ENCODE measurements around the gene MYLK. TPM values are rescaled to one million over a fixed set of nuclear protein-coding genes. Genes with fewer than 3 reads are reported as not detected.

Gene MYLK
- polyA plus RNA-seq, 1 donor (not counting 4 experiments of a cell fraction or from before 2014, with no cell fraction given): 7.8 TPM

DNA sequence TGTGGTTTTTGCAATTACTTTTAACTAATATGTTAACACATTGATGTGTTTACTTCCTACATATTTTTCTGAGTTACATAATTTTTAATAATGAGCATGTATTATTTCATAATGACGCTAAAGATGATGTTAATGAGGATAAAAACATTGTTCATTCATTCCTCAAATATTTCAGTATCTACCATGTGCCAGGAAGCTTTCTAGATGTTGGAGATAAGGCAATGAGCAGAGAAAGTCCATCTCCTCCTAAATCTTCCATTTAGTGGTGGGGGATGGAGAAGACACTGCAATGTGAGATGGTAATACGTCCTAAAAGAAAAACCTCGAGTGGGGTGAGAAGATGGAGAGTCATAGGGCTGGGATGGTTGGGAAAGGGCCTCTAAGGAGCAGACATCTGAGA, 132.7 kb downstream of the MYLK start:
- DNase-seq (ENCODE audit: low read depth, low spot score) (no peak), FAIRE-seq (no peak)
- no peaks in the 10 kb centered on the region for H3K9me3 ChIP-seq (ENCODE audit: control insufficient read depth, low read depth, low read length)
- no peak overlapping the region for H2AFZ ChIP-seq (ENCODE audit: control insufficient read depth, low read length)
- no peaks in the 10 kb centered on the region for H4K20me1 ChIP-seq (ENCODE audit: control insufficient read depth, extremely low read depth, insufficient read depth, low read length)
- H3K9ac ChIP-seq (ENCODE audit: control insufficient read depth, extremely low read depth, insufficient read depth, low read length): no peak overlapping the region
- H3K4me2 ChIP-seq (ENCODE audit: control insufficient read depth, extremely low read depth, insufficient read depth, low read depth, low read length): no peak overlapping the region
- H3K9me1 ChIP-seq (ENCODE audit: control insufficient read depth, extremely low read depth, insufficient read depth, low read length): no peaks in the 10 kb centered on the region
- dilution Hi-C loops (cut with MboI; ENCODE audit: extremely low pct_ligation_motif_present, low sequenced_read_pairs): no loop called here
- H3K27ac ChIP-seq (ENCODE audit: control insufficient read depth, insufficient read depth, low read length): no peak overlapping the region
- H3K27me3 ChIP-seq (ENCODE audit: control insufficient read depth, extremely low read depth, insufficient read depth, low read length): no peaks in the 10 kb centered on the region
- no peaks in the 10 kb centered on the region for H3K36me3 ChIP-seq (ENCODE audit: control insufficient read depth in 2 of 2, extremely low read depth in 1 of 2, insufficient read depth in 2 of 2, low read length in 2 of 2)
- no peaks in the 10 kb centered on the region for H3K79me2 ChIP-seq (ENCODE audit: control insufficient read depth, insufficient read depth, low read length)
- no peak for TF ChIP-seq EZH2 (IDR thresholded peaks at IDR 0.05; ENCODE audit: low read length)
- TF ChIP-seq, protein P1, sequence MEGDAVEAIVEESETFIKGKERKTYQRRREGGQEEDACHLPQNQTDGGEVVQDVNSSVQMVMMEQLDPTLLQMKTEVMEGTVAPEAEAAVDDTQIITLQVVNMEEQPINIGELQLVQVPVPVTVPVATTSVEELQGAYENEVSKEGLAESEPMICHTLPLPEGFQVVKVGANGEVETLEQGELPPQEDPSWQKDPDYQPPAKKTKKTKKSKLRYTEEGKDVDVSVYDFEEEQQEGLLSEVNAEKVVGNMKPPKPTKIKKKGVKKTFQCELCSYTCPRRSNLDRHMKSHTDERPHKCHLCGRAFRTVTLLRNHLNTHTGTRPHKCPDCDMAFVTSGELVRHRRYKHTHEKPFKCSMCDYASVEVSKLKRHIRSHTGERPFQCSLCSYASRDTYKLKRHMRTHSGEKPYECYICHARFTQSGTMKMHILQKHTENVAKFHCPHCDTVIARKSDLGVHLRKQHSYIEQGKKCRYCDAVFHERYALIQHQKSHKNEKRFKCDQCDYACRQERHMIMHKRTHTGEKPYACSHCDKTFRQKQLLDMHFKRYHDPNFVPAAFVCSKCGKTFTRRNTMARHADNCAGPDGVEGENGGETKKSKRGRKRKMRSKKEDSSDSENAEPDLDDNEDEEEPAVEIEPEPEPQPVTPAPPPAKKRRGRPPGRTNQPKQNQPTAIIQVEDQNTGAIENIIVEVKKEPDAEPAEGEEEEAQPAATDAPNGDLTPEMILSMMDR (optimal IDR thresholded peaks at IDR 0.05 in 1 of 3, IDR thresholded peaks at IDR 0.05 in 1 of 3, conservative IDR thresholded peaks at IDR 0.05 in 1 of 3; ENCODE audit: extremely low read depth in 1 of 3, insufficient read depth in 2 of 3, low read length in 3 of 3): no peak
- H3K4me3 ChIP-seq (ENCODE audit: control insufficient read depth in 2 of 3, extremely low read depth in 1 of 3, insufficient read depth in 2 of 3, low read depth in 1 of 3, low read length in 3 of 3): no peak overlapping the region
- peaks cover 7% of the 10 kb centered on the region for H3K4me1 ChIP-seq (ENCODE audit: control insufficient read depth, extremely low read depth, insufficient read depth, low read length)

DNA sequence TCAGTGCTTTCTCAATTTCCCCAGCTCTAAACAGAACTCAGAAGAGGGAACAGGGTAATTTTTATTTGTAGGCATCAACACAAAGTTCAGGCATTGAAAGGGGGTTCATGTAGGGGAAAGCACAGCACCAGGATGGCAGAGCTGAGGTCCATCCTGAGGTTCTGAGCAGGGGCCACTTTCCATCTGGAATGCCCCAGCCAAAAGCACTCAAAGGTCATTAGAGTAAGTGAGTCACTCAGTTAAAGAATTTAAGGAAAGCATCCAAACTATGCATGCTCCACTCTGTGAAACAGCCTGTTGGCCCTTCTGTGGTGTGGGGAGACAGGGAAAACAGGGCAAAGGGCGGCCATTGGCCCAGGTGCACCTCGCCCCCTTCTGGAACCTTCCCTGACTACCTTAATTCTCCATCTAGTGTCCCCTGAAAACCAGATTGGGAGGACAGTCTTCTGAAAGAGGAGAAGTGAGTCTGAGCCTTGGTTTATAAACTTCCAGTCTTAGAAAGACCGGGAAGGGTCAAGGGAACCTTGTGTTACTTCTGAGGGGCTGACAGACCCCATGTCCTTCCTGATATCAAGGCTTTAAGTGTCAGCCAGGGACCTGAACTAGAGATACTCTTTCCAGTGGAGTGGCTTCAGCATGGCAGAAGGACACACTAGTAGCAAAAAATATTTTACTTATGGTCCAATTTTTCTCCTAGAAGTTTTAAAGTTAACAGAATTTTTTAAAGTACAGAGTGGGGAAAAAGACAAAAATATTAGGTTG, 133.3 kb downstream of the MYLK start:
- Histone ChIP-seq H3K27me3 (ENCODE audit: control insufficient read depth, extremely low read depth, insufficient read depth, low read length) (no peaks in the 10 kb centered on the region), H3K4me3 (ENCODE audit: control insufficient read depth in 2 of 3, extremely low read depth in 1 of 3, insufficient read depth in 2 of 3, low read depth in 1 of 3, low read length in 3 of 3) (no peak overlapping the region), H3K27ac (ENCODE audit: control insufficient read depth, insufficient read depth, low read length) (no peak overlapping the region), H3K4me2 (ENCODE audit: control insufficient read depth, extremely low read depth, insufficient read depth, low read depth, low read length) (no peak overlapping the region), H3K79me2 (ENCODE audit: control insufficient read depth, insufficient read depth, low read length) (no peaks in the 10 kb centered on the region), H3K9me1 (ENCODE audit: control insufficient read depth, extremely low read depth, insufficient read depth, low read length) (no peaks in the 10 kb centered on the region), H3K36me3 (ENCODE audit: control insufficient read depth in 2 of 2, extremely low read depth in 1 of 2, insufficient read depth in 2 of 2, low read length in 2 of 2) (no peaks in the 10 kb centered on the region), H2AFZ (ENCODE audit: control insufficient read depth, low read length) (no peak overlapping the region), H3K4me1 (ENCODE audit: control insufficient read depth, extremely low read depth, insufficient read depth, low read length) (peaks cover 7% of the 10 kb centered on the region), H3K9ac (ENCODE audit: control insufficient read depth, extremely low read depth, insufficient read depth, low read length) (no peak overlapping the region), H4K20me1 (ENCODE audit: control insufficient read depth, extremely low read depth, insufficient read depth, low read length) (no peaks in the 10 kb centered on the region), H3K9me3 (ENCODE audit: control insufficient read depth, low read depth, low read length) (no peaks in the 10 kb centered on the region)
- dilution Hi-C loops (cut with MboI; ENCODE audit: extremely low pct_ligation_motif_present, low sequenced_read_pairs): no loop called here
- DNase-seq (ENCODE audit: low read depth, low spot score) (no peak), FAIRE-seq (no peak)
- TF ChIP-seq EZH2 (IDR thresholded peaks at IDR 0.05; ENCODE audit: low read length): no peak
- TF ChIP-seq, protein P1 (optimal IDR thresholded peaks at IDR 0.05 in 1 of 3, IDR thresholded peaks at IDR 0.05 in 1 of 3, conservative IDR thresholded peaks at IDR 0.05 in 1 of 3; ENCODE audit: extremely low read depth in 1 of 3, insufficient read depth in 2 of 3, low read length in 3 of 3): peak in 1 of 3 experiments; percentile 13

All from keratinocyte (primary cell).